Prostate gland (tissue), 2 donors: ENCODE data around the gene TMC3. TPM values are rescaled to one million over a fixed set of nuclear protein-coding genes. Genes with fewer than 3 reads are reported as not detected.

Source experiments
- DNase-seq: peaks from one replicate; pipeline ENCODE4 v3.0.0-alpha.2; 2019; ENCODE audit warnings: low spot score
- H3K27ac ChIP-seq, 2 donors: fragments of 200-600 bp; sonication (generic); 2 replicates each; pipeline ENCODE4 v1.5.1; 2017 to 2019
- H3K27me3 ChIP-seq: fragments of 200-600 bp; sonication (generic); replicated peaks from 2 replicates; pipeline ENCODE4 v1.5.1; 2019; ENCODE audit not compliant: insufficient read depth
- H3K36me3 ChIP-seq, 2 donors: fragments of 200-600 bp; sonication (generic); 1 replicate in 1 of 2; 2 replicates in 1 of 2; pipeline versions ENCODE4 v1.5.1 to v1.8.1; 2017 to 2019
- H3K4me1 ChIP-seq: fragments of 200-600 bp; sonication (generic); replicated peaks from 2 replicates; pipeline ENCODE4 v1.5.1; 2019
- H3K4me3 ChIP-seq, 2 donors: fragments of 200-600 bp; sonication (generic); 2 replicates each; pipeline ENCODE4 v1.5.1; 2017 to 2019
- H3K9me3 ChIP-seq: fragments of 200-600 bp; sonication (generic); 2 replicates; pipeline ENCODE4 v1.5.1; 2017
- CTCF ChIP-seq, 4 experiments: fragments of 200-600 bp in 2 of 4; fragments of 450-650 bp in 2 of 4; sonication (generic) in 2 of 4; IDR thresholded peaks; 1 replicate in 3 of 4; 2 replicates in 1 of 4; pipeline ENCODE4 v1.5.1; 2016 to 2019; ENCODE audit warnings: antibody characterized with exemption in 4 of 4, mild to moderate bottlenecking in 2 of 4, moderate library complexity in 2 of 4
- POLR2A ChIP-seq: fragments of 450-650 bp; IDR thresholded peaks from one replicate; pipeline ENCODE4 v1.6.1; 2016; ENCODE audit warnings: antibody characterized with exemption, mild to moderate bottlenecking
- POLR2AphosphoS5 ChIP-seq: sonication (generic); formaldehyde crosslinking; IDR thresholded peaks from one replicate; pipeline ENCODE4 v1.6.1; 2017; ENCODE audit warnings: antibody characterized with exemption
- WGBS: methylation state at CpG from one replicate; pipeline ENCODE4 v1.1.5; 2018; 5-methylcytosine and 5-hydroxymethylcytosine counted together
- intact Hi-C: fragments of 100-400 bp; cut with DNase I; formaldehyde crosslinking; loops from one replicate; pipeline ENCODE4 v1.14.2; 2022
- total RNA-seq, 2 donors: library from RNA; depleted of rRNA; stranded (reverse); fragments of >200 nt; gene quantifications; one replicate each; pipeline ENCODE4 v1.1.0, GENCODE V29; 2016

Gene TMC3
- total RNA-seq, 2 donors from 2014 or later: 0.14 to 0.23 TPM

- no peaks in the 10 kb centered on the region for H3K27me3 ChIP-seq
- TF ChIP-seq CTCF (IDR thresholded peaks at IDR 0.05) (no peak), POLR2AphosphoS5 (no peak), POLR2A (no peak)
- no peak for DNase-seq
- intact Hi-C loops: no loop called here
- H3K4me3 ChIP-seq: no peak overlapping the region
- H3K9me3 ChIP-seq: no peaks in the 10 kb centered on the region
- H3K27ac ChIP-seq: no peak overlapping the region
- no peaks in the 10 kb centered on the region for H3K36me3 ChIP-seq
- WGBS: 93% methylated on average over 4 of the region's 4 CpGs
- H3K4me1 ChIP-seq: no peaks in the 10 kb centered on the region
Observed at GRCh38 chr15:81289910-81290309, 84.1 kb downstream of the TMC3 start.

DNA sequence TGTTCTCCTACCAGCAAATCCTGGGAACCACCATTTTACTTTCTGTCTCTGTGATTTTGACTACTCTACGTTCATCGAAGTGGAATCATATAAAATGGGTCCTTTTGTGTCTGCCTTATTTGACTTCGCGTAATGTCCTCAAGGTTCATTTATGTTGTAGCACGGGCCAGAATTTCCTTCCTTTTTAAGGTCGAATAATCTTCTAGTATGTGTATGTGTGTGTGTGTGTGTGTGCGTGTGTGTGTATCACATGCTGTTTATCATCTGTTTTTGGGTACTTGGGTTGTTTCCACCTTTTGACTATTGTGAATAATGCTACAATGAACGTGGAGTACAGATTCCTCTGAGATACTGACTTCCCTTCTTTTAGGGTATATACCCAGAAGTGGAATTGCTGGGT lies 85.4 kb downstream of the TMC3 start:
- Histone ChIP-seq H3K27ac (no peak overlapping the region), H3K27me3 (no peaks in the 10 kb centered on the region), H3K4me1 (no peaks in the 10 kb centered on the region), H3K9me3 (no peaks in the 10 kb centered on the region), H3K4me3 (no peak overlapping the region), H3K36me3 (no peaks in the 10 kb centered on the region)
- DNase-seq: no peak
- intact Hi-C loops: no loop called here
- TF ChIP-seq POLR2AphosphoS5 (no peak), CTCF (IDR thresholded peaks at IDR 0.05) (no peak), POLR2A (no peak)
- 89% methylated on average over 8 of the region's 8 CpGs for WGBS

- intact Hi-C loops: no loop called here
- no peak overlapping the region for H3K4me3 ChIP-seq
- H3K9me3 ChIP-seq: no peaks in the 10 kb centered on the region
- H3K27me3 ChIP-seq: no peaks in the 10 kb centered on the region
- no peaks in the 10 kb centered on the region for H3K4me1 ChIP-seq
- DNase-seq: no peak
- no peak overlapping the region for H3K27ac ChIP-seq
- TF ChIP-seq POLR2AphosphoS5 (no peak), CTCF (IDR thresholded peaks at IDR 0.05) (no peak), POLR2A (no peak)
- 91% methylated on average over 3 of the region's 3 CpGs for WGBS
- no peaks in the 10 kb centered on the region for H3K36me3 ChIP-seq
Observed at GRCh38 chr15:81288040-81288439, 86.0 kb downstream of the TMC3 start.

GRCh38 chr15:81286621-81287121 lies 87.3 kb downstream of the TMC3 start:
- no peak for DNase-seq
- no peaks in the 10 kb centered on the region for H3K27me3 ChIP-seq
- H3K4me1 ChIP-seq: no peaks in the 10 kb centered on the region
- WGBS: 75% methylated on average over 2 of the region's 2 CpGs
- H3K27ac ChIP-seq: no peak overlapping the region
- intact Hi-C loops: no loop called here
- no peak overlapping the region for H3K4me3 ChIP-seq
- TF ChIP-seq CTCF (IDR thresholded peaks at IDR 0.05) (no peak), POLR2AphosphoS5 (no peak), POLR2A (no peak)
- no peaks in the 10 kb centered on the region for H3K36me3 ChIP-seq
- H3K9me3 ChIP-seq: no peaks in the 10 kb centered on the region

DNA sequence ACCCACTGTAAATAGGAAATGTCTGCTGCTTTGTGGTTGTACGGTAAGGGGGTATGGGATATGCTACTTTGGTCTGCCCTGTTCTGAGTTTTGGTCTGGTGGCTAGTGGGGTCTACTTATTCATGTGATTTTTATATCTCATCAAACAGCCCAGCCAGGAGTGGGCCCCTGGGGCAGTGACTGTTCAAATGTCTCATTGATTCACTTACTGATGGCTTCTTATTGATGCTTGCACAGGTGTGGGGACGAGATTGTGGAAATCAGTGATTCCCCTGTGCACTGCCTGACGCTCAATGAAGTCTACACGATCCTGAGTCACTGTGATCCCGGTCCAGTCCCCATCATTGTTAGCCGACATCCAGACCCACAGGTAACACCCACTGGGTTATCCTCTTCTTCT lies 88.6 kb downstream of the TMC3 start:
- intact Hi-C loops: no loop called here
- Histone ChIP-seq H3K36me3 (no peaks in the 10 kb centered on the region), H3K4me1 (no peaks in the 10 kb centered on the region), H3K27ac (no peak overlapping the region), H3K27me3 (no peaks in the 10 kb centered on the region), H3K4me3 (no peak overlapping the region), H3K9me3 (no peaks in the 10 kb centered on the region)
- TF ChIP-seq POLR2AphosphoS5 (no peak), POLR2A (no peak), CTCF (IDR thresholded peaks at IDR 0.05) (no peak)
- 98% methylated on average over 6 of the region's 6 CpGs for WGBS
- DNase-seq: no peak
